Measurements from ENCODE around the gene FBL.

DNA sequence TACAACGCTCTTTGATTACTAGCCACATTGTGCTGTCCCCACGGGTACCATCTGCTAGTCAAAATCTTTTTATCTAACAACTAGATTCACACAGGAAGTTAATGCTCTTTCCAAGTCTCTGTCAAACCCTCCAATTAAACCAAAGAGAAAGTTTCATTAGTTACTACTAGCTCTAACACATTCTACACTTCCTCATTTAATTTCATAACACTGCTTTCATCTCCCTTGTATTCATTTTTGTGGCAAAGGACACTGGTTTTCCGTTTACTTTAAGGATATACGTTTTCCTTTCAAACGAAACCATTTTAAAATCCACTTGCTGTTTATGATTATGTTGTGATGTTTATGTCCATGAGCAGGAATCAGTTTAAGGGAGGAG, 17.5 kb downstream of the FBL start:
- TF ChIP-seq CTCF (conservative IDR thresholded peaks at IDR 0.05 in 1 of 2, IDR thresholded peaks at IDR 0.05 in 1 of 2; ENCODE audit: extremely low read depth in 1 of 2, insufficient read depth in 1 of 2, low read depth in 1 of 2, low read length in 2 of 2) (no peak), EZH2 (IDR thresholded peaks at IDR 0.05; ENCODE audit: borderline replicate concordance, low read length) (no peak)

Data from mammary epithelial cell (primary cell).